Stimulated activated CD8-positive, alpha-beta memory T cell treated with anti-CD3 and anti-CD28 coated beads, Interleukin-4, amount 100 ng/mL, for 24 hours (primary cell): ENCODE results near the gene CHPF.

Experiments
- DNase-seq: peaks from one replicate; pipeline ENCODE4 v3.0.0-alpha.2; 2020; ENCODE audit warnings: low read depth

Gene CHPF

GRCh38 chr2:219552382-219553167, 9.0 kb upstream of the CHPF start:
- peak; percentile 74 for DNase-seq

DNA sequence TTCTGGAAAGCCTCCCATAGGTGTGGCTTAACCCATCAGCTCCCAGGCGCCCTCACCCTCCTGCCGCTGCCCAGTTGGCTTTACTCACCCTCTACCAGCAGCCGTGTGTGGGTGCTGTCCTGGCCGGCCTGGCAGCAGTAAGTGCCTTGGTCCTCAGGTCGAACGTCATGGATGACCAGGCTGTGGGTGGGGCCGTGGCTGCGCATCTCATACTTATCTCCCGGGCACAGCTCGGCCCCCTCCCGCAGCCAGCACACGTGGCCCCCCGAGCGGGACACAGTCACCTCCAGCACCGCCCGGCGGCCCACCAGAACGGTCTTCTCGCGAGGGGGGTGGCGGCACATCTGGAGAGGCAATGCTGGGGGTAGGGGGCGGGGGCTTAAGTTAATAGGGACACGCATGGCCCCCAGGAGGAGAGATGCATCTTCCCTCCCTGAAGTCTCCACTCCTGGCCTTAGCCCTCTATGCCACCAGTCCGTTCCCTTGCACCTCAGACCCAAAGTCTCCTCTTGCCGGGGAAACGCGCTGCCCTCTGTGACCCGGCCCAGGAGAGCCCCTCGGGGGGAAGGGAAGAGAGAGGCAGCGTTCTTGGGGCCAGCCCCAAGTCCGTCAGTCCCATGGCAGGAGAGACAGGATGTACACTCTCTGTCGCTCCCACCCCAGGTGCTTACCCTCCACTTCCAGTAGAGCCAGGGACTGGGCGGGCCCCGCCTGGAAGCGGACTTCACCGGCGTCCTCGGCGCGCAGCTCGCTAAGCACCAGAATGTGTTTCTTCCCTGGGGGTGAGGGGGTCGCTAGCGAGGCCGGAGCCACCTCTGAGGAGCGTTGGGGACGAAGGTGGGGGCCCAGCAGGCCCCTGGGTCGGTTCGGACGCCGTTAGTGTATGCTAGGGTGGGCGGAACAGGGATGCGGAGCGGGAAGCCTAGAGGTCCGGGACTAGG, 8.1 kb upstream of the CHPF start:
- DNase-seq, result no peak

DNA sequence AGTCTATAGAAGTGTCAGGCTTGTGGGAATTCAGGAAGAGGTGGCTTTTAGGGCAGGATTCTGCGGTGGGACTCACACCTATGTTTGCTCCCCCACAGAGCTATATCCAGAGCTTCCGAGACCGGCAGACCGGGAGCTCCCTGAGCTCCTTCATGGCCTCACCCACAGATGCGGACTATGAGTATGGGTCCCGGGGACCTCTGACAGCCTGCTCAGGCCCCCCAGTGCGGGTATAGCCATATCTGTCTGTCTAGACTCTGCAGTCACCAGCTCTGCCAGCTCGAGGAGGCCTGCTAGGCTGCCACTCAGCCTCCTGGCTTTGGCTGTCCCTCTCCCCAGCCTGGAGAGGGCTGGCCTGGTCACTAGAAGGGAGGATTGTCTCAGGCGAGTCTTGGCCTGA, 6.0 kb upstream of the CHPF start:
- no peak for DNase-seq

DNA sequence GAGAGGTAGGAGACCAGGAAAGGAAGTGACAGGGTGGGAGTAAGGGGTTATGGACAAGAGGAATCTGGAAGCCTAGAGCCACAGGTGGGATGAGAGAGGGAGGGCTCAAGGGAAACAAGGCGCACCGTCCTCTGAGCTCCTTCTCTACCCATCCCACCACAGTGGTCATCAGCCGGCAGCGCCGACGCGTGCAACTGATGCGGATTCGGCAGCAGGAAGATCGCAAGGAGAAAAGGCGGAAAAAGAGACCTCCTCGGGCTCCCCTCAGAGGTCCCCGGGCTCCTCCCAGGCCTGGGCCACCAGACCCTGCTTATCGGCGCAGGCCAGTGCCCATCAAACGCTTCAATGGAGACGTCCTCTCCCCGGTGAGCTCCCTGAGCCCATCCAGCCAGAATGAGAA, 5.4 kb upstream of the CHPF start:
- no peak for DNase-seq

DNA sequence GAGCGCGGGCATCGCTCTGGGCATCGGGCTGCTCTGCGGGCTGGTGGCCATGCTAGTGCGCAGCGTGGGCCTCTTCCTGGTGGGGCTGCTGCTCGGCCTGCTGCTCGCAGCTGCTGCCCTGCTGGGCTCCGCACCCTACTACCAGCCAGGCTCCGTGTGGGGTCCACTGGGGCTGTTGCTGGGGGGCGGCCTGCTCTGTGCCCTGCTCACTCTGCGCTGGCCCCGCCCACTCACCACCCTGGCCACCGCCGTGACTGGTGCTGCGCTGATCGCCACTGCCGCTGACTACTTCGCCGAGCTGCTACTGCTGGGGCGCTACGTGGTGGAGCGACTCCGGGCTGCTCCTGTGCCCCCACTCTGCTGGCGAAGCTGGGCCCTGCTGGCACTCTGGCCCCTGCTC, 4.0 kb upstream of the CHPF start:
- DNase-seq, result no peak

GRCh38 chr2:219545943-219546352, 2.3 kb upstream of the CHPF start:
- no peak for DNase-seq

GRCh38 chr2:219545295-219545942, 1.8 kb upstream of the CHPF start:
- DNase-seq, result no peak

DNA sequence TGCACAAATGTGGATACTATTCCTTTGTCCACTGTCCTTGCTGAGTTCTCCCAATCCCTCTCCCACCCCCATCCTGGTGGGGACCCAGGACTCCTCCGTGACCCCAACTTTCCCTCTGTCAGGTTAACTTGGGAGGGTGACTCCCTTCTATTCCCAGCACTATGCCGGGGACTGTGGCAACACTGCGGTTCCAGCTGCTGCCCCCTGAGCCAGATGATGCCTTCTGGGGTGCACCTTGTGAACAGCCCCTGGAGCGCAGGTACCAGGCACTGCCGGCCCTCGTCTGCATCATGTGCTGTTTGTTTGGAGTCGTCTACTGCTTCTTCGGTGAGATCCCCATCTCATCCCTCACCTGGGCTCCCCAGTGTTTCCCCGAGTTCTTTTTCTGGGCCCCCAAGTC, 958 bp upstream of the CHPF start:
- DNase-seq, result no peak

- DNase-seq, result peak; percentile 15
Measured at GRCh38 chr2:219542931-219543595, 546 bp downstream of the CHPF start.

DNA sequence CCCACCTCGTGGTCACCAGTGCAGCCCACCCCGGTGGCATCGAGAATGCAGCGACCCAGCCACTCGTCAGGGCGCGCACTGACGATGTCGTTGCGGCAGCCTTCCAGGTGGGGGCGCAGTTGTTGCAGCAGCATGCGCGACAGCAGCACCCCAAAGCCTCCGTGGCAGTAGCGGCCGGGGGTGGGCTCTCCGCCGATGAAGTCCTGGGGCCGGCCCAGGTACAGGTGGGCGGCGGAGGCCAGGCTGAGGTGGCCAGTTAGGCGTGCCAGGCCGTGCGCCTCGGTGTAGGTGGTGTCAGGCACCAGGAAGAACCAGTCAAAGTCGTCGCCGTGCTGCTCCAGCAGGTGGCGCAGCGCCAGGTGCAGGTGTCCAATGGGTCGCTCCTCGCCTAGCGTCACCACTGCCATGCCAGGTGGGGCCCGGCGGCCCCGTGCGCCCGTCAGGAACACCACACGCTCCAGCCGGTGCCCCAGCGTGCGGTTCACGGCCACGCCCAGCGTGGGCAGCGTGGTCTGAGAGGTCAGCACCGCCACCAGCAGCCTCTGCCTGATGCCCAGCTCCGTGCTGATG, 1.9 kb downstream of the CHPF start:
- peak; percentile 74 for DNase-seq

- DNase-seq, result no peak
Measured at GRCh38 chr2:219540784-219541504, 2.7 kb downstream of the CHPF start.

GRCh38 chr2:219539926-219540678, 3.5 kb downstream of the CHPF start:
- no peak for DNase-seq

- no peak for DNase-seq
Measured at GRCh38 chr2:219538956-219539788, 4.4 kb downstream of the CHPF start.

DNA sequence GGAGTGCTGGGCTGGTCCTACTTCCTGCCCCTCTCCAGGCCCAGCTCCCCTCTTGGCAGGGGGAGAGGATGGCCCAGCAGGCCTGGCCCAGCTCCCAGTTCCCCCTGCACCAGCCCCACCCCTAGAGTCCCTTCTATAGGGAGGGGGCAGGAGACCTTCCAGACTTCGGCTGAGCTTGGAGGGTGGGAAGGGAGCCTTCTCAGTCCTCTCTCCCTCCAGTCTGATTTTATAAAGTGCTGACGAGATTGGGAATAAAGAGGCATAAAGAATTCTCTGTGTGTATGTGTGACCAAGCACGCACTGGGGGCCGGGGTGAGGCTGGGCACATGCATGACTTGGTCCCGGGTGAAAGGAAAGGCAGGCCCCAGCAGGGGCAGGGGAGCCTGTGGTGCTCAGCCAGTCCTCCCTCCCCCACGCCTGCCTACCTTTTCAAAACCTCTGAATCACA, 5.1 kb downstream of the CHPF start:
- DNase-seq, result no peak

DNA sequence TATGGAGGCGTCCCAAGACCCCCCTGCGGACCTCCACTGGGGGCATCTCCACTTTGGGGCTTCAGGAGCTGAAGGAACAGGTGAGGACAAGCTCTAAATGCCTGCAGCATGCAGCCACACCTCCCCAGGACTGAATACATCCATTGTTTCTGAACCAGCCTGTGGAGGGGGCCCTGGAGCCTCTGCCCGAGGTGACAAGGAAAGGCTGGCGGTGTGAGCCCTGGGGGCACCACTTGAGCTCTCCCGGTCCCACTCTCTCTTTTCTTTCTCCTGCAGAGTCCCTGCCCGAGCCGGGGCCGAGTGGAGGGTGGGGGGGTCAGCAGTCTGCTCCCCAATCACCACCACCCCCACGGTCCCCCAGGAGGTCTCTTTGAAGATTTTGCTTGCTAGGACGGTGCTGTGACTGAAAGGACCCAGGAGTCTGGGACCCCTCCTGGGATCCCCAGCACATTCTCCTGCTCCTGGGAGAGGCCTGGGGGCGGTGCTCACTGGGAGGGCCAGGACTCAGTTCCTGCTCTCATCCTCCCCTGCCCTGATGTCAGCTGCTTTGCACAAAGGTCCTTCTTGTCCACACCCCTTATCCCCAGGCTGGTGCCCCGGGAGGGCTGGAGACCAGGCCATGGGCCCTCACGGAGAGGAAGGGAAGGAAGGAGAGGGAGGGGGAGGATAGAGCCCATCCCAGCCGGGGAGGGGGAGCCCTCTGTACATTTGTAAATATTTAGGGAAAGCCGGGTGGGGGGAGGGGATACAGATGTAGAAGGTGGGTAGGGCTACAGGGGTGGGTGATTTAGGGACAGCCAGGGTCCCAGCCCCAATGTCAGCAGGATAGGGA, 5.7 kb downstream of the CHPF start:
- no peak for DNase-seq

GRCh38 chr2:219536967-219537366, 6.6 kb downstream of the CHPF start:
- DNase-seq, result no peak

DNA sequence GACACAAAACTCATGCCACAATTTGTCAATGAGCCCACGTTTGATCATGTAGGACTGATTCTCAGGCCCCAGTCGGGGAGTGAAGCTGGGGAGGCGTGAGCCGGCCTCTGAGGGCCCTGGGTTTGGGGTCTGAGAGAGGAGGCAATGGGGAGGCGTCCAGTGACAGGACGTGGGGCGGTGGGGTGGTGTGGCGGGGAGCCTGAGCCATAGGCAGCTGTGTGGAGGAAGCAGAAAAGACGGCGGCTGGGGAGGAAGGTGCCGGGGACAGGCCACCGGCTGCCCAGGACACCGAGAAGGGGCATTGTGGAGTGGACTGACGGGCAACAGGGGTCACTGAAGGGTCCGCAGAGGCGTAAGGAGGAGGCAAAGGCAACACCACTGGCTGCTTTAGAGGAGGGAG, 7.2 kb downstream of the CHPF start:
- no peak for DNase-seq

DNA sequence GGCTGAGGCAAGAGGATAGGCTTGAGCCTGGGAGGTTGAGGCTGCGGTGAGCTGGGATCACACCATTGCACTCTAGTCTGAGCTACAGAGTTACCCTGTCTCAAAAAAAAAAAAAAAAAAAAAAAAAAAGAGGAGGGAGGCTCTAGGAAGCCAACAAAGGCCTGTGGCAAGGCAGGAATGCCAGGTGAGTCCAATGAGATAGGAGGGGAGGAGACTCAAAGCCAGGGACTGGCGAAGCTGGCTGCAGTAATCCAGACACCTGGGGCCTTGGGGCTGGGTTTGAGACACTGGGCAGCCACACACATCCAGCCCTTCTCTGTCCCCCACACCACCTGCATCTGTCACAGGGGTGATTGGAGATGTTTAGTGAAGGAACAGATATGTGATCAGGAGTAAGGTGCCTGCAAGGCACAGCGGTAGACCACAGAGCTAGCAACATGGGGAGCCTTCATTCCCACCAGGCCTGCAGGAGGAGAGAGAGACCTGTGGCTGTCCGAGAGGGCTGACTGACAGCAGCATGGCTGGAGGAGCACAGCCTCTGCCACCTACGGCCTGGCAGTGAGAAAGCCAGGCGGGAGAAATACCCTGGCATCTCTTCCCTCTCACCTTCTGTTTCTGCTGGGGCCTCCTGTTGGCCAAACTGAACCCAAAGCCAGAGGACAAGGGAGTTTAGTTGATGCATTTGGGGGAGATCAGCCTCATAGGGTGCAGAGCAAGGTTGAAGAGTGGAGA, 9.5 kb downstream of the CHPF start:
- no peak for DNase-seq
